GM19452 (cell line): ENCODE results near the gene ITIH3.

Source experiments
- ATAC-seq: cut with Tn5 transposase; IDR thresholded peaks from one replicate; pipeline ENCODE4 v1.9.1; 2021; ENCODE audit not compliant: unreplicated experiment

ITIH3 gene

GRCh38 chr3:52842424-52842823 lies 47.8 kb downstream of the ITIH3 start:
- no peak for ATAC-seq

GRCh38 chr3:52843108-52843865 lies 48.7 kb downstream of the ITIH3 start:
- no peak for ATAC-seq

GRCh38 chr3:52843881-52844280 lies 49.3 kb downstream of the ITIH3 start:
- ATAC-seq = no peak

GRCh38 chr3:52844290-52844975 lies 49.8 kb downstream of the ITIH3 start:
- no peak for ATAC-seq

GRCh38 chr3:52845157-52845556 lies 50.6 kb downstream of the ITIH3 start:
- no peak for ATAC-seq

- ATAC-seq = no peak
These were observed 51.3 kb downstream of the ITIH3 start for GRCh38 chr3:52845691-52846431.

- no peak for ATAC-seq
These were observed 51.9 kb downstream of the ITIH3 start for GRCh38 chr3:52846432-52846965.

GRCh38 chr3:52847241-52847640 lies 52.6 kb downstream of the ITIH3 start:
- no peak for ATAC-seq

- no peak for ATAC-seq
These were observed 53.1 kb downstream of the ITIH3 start for GRCh38 chr3:52847726-52848125.

- ATAC-seq = no peak
These were observed 54.0 kb downstream of the ITIH3 start for GRCh38 chr3:52848617-52849016.

GRCh38 chr3:52849656-52850055 lies 55.1 kb downstream of the ITIH3 start:
- no peak for ATAC-seq

GRCh38 chr3:52851348-52851747 lies 56.8 kb downstream of the ITIH3 start:
- ATAC-seq = no peak

GRCh38 chr3:52852419-52852818 lies 57.8 kb downstream of the ITIH3 start:
- no peak for ATAC-seq

GRCh38 chr3:52854013-52854412 lies 59.4 kb downstream of the ITIH3 start:
- no peak for ATAC-seq

GRCh38 chr3:52856666-52857065 lies 62.1 kb downstream of the ITIH3 start:
- ATAC-seq = no peak

- ATAC-seq = no peak
These were observed 62.5 kb downstream of the ITIH3 start for GRCh38 chr3:52857133-52857532.

GRCh38 chr3:52857864-52858263 lies 63.3 kb downstream of the ITIH3 start:
- no peak for ATAC-seq
